T-helper 2 cell treated with Interferon-gamma antibody and Interleukin-4, amounts not matched to agents 5 μg/mL and 100 μg/mL, for 36 hours (primary cell): ENCODE results near the gene NFE2L1.
"Not testable (repeated sequence)": the region's sequence is repeated elsewhere in the genome, so short reads cannot be mapped to it uniquely, and the experiment has no call there.

Source experiments
- DNase-seq: peaks from one replicate; pipeline ENCODE4 v3.0.0; 2021; ENCODE audit warnings: low spot score
- H3K27ac Mint-ChIP-seq: one replicate; pipeline ENCODE4 v1.8.0; 2021; ENCODE audit warnings: mild to moderate bottlenecking, mixed read lengths
- H3K27me3 Mint-ChIP-seq: one replicate; pipeline ENCODE4 v1.8.0; 2021; ENCODE audit warnings: low read depth, mixed read lengths
- H3K36me3 Mint-ChIP-seq: one replicate; pipeline ENCODE4 v1.8.0; 2021; ENCODE audit warnings: low read depth, mixed read lengths
- H3K4me1 Mint-ChIP-seq: one replicate; pipeline ENCODE4 v1.8.0; 2021; ENCODE audit warnings: low read depth, mixed read lengths
- H3K4me3 Mint-ChIP-seq: one replicate; pipeline ENCODE4 v1.8.0; 2022; ENCODE audit warnings: mild to moderate bottlenecking, moderate library complexity, mixed read lengths
- H3K9me3 Mint-ChIP-seq: one replicate; pipeline ENCODE4 v1.8.0; 2021; ENCODE audit warnings: mixed read lengths

NFE2L1 gene

DNA sequence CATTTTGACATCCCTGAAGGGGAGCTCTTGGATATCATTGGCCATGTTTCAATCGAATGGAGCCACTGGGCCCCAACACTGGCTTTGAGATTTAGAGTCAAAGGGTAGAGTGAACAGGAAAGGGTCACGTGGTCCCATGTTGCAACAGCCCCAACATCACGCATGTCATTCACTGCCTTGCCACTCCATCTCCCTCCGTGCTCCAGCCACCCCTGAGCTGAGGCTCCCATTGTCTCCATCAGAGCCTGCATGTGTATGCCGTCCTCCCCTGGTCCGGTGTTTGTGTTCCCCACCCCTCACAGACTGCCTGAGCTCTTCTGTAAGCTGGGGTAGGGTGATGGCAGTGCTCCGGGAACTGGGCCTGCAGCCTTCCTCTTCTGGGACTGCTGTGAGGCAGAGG lies 12.1 kb downstream of the NFE2L1 start:
- no peaks in the 10 kb centered on the region for H3K27me3 Mint-ChIP-seq
- peaks cover 12% of the 10 kb centered on the region for H3K4me1 Mint-ChIP-seq
- DNase-seq, result no peak
- peaks cover 57% of the 10 kb centered on the region for H3K36me3 Mint-ChIP-seq
- no peak overlapping the region for H3K27ac Mint-ChIP-seq
- H3K9me3 Mint-ChIP-seq, result no peaks in the 10 kb centered on the region
- H3K4me3 Mint-ChIP-seq, result no peak overlapping the region

DNA sequence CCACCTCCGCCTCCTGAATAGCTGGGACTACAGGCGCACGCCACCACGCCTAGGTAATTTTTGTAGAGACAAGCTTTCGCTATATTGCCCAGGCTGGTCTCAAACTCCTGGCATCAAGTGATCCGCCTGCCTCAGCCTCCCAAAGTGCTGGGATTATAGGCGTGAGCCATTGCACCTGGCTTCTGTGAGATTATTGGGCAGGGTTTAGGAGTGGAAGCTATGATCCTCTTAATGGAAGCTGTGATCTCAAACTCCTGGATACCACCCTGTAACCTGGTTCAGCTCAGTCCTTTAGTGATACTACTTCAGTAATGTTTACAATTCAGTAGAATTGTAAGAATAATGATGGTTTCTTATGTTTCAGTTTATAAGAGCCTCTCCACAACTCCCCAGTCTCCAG lies 14.1 kb downstream of the NFE2L1 start:
- H3K9me3 Mint-ChIP-seq, result no peaks in the 10 kb centered on the region
- no peak overlapping the region for H3K27ac Mint-ChIP-seq
- no peak overlapping the region for H3K4me3 Mint-ChIP-seq
- H3K27me3 Mint-ChIP-seq, result no peaks in the 10 kb centered on the region
- peaks cover 2% of the 10 kb centered on the region for H3K4me1 Mint-ChIP-seq
- H3K36me3 Mint-ChIP-seq, result peaks cover 50% of the 10 kb centered on the region
- no peak for DNase-seq

DNA sequence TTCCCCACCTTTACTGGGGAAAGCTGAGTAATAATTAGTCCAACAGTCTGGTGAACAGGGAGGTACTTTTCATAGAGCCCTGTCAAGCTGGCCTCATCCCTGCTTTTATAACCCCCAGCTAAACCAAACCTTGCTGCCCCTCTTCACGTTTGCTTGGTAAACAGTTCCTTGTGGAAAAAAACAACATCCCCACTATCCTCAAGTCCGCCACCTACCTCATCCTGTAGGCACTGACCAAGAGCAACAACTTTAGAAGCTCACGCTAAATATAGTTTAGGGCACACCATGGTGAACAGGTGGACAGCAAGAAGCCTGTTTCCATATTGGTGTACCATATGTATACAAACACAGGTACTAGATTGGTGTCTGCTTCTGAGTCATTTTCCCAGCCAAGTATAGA lies 16.5 kb downstream of the NFE2L1 start:
- Mint-ChIP-seq H3K27ac (no peak overlapping the region), H3K27me3 (no peaks in the 10 kb centered on the region), H3K4me3 (no peak overlapping the region), H3K36me3 (peaks cover 38% of the 10 kb centered on the region), H3K4me1 (peaks cover 2% of the 10 kb centered on the region), H3K9me3 (no peaks in the 10 kb centered on the region)
- DNase-seq, result no peak

GRCh38 chr17:48066192-48066591 lies 18.0 kb downstream of the NFE2L1 start:
- no peaks in the 10 kb centered on the region for H3K9me3 Mint-ChIP-seq
- H3K27me3 Mint-ChIP-seq, result no peaks in the 10 kb centered on the region
- no peak overlapping the region for H3K27ac Mint-ChIP-seq
- no peak overlapping the region for H3K4me3 Mint-ChIP-seq
- H3K36me3 Mint-ChIP-seq, result peaks cover 34% of the 10 kb centered on the region
- no peak for DNase-seq
- peaks cover 2% of the 10 kb centered on the region for H3K4me1 Mint-ChIP-seq

- H3K9me3 Mint-ChIP-seq, result no peaks in the 10 kb centered on the region
- H3K4me3 Mint-ChIP-seq, result no peak overlapping the region
- peaks cover 2% of the 10 kb centered on the region for H3K4me1 Mint-ChIP-seq
- DNase-seq, result no peak
- peaks cover 34% of the 10 kb centered on the region for H3K36me3 Mint-ChIP-seq
- no peaks in the 10 kb centered on the region for H3K27me3 Mint-ChIP-seq
- no peak overlapping the region for H3K27ac Mint-ChIP-seq
Measured at GRCh38 chr17:48066656-48067055, 18.5 kb downstream of the NFE2L1 start.

DNA sequence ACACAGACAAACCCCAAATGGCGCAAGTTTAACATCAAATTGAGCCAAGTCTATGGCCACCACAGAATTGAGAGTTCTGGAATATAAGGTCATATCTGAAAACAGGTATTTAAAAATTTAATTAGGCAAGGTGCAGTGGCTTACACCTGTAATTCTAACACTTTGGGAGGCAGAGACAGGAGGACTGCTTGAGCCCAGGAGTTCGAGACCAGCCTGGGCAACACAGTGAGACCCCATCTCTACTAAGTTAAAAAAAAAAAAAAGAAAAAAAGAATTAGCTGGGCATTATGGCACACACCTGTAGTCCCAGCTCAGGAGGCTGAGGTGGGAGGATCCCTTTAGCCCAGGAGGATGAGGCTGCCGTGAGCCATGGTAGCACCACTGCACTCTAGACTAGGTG lies 19.1 kb downstream of the NFE2L1 start:
- peaks cover 2% of the 10 kb centered on the region for H3K4me1 Mint-ChIP-seq
- peaks cover 34% of the 10 kb centered on the region for H3K36me3 Mint-ChIP-seq
- no peak for DNase-seq
- no peaks in the 10 kb centered on the region for H3K9me3 Mint-ChIP-seq
- no peak overlapping the region for H3K27ac Mint-ChIP-seq
- H3K27me3 Mint-ChIP-seq, result no peaks in the 10 kb centered on the region
- no peak overlapping the region for H3K4me3 Mint-ChIP-seq

DNA sequence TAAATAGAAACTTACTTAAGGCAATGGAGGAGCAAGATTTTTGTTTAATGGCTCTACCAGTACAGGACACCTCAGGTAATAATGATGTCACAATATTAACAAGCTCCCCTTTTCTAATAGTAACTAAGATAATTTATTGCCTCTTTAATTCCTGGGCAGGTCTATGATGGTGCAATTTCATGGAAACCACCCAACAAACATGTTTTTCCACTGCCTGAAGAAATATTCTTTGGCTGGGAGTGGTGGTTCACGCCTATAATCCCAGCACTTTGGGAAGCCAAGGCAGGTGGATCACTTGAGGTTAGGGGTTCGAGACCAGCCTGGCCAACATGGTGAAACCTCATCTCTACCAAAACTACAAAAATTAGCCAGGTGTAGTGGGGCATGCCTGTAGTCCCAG lies 19.6 kb downstream of the NFE2L1 start:
- not testable (repeated sequence) for H3K4me3 Mint-ChIP-seq, DNase-seq, H3K27me3 Mint-ChIP-seq, H3K27ac Mint-ChIP-seq, H3K9me3 Mint-ChIP-seq, H3K4me1 Mint-ChIP-seq
- H3K36me3 Mint-ChIP-seq, result peaks cover 30% of the 10 kb centered on the region

GRCh38 chr17:48068491-48068961 lies 20.4 kb downstream of the NFE2L1 start:
- no peak overlapping the region for H3K27ac Mint-ChIP-seq
- H3K27me3 Mint-ChIP-seq, result no peaks in the 10 kb centered on the region
- peaks cover 33% of the 10 kb centered on the region for H3K36me3 Mint-ChIP-seq
- peaks cover 2% of the 10 kb centered on the region for H3K4me1 Mint-ChIP-seq
- H3K4me3 Mint-ChIP-seq, result no peak overlapping the region
- no peaks in the 10 kb centered on the region for H3K9me3 Mint-ChIP-seq
- no peak for DNase-seq

DNA sequence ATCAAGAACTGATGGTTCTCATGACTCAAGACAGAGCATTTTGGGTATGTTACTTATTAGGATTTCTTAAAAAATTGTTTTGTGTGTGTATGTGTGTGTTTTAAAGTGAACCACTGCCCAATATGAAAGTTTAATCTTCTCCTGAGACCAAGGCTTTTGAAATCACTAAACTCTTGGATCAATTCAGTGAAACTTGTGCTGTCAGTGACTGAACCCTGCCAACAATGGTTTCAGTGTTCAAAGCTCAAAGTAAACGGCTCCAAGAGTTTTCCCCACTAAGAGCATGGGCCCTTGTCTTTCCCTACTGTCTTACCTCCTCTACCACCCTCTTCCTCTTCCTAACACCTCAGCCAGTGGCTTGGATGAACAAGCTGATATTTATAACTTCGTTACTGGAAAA lies 22.0 kb downstream of the NFE2L1 start:
- Mint-ChIP-seq H3K36me3 (peaks cover 36% of the 10 kb centered on the region), H3K27me3 (no peaks in the 10 kb centered on the region), H3K4me3 (no peak overlapping the region), H3K9me3 (no peaks in the 10 kb centered on the region), H3K4me1 (peaks cover 2% of the 10 kb centered on the region), H3K27ac (no peak overlapping the region)
- no peak for DNase-seq

- H3K27me3 Mint-ChIP-seq, result no peaks in the 10 kb centered on the region
Measured at GRCh38 chr17:48071654-48072053, 23.5 kb downstream of the NFE2L1 start.

GRCh38 chr17:48072811-48073210 lies 24.7 kb downstream of the NFE2L1 start:
- not testable (repeated sequence) for H3K27me3 Mint-ChIP-seq, H3K4me1 Mint-ChIP-seq, H3K4me3 Mint-ChIP-seq, H3K9me3 Mint-ChIP-seq, DNase-seq, H3K27ac Mint-ChIP-seq
- H3K36me3 Mint-ChIP-seq, result peaks cover 36% of the 10 kb centered on the region

More at GRCh38 chr17:48071654-48072053, 23.5 kb downstream of the NFE2L1 start:
- peaks cover 40% of the 10 kb centered on the region for H3K36me3 Mint-ChIP-seq
- no peak overlapping the region for H3K27ac Mint-ChIP-seq
- no peak for DNase-seq
- peaks cover 2% of the 10 kb centered on the region for H3K4me1 Mint-ChIP-seq
- no peak overlapping the region for H3K4me3 Mint-ChIP-seq
- no peaks in the 10 kb centered on the region for H3K9me3 Mint-ChIP-seq

- not testable (repeated sequence) for H3K27me3 Mint-ChIP-seq, DNase-seq, H3K4me3 Mint-ChIP-seq, H3K27ac Mint-ChIP-seq, H3K9me3 Mint-ChIP-seq, H3K4me1 Mint-ChIP-seq
- H3K36me3 Mint-ChIP-seq, result peaks cover 32% of the 10 kb centered on the region
Measured at GRCh38 chr17:48073566-48074094, 25.5 kb downstream of the NFE2L1 start.

DNA sequence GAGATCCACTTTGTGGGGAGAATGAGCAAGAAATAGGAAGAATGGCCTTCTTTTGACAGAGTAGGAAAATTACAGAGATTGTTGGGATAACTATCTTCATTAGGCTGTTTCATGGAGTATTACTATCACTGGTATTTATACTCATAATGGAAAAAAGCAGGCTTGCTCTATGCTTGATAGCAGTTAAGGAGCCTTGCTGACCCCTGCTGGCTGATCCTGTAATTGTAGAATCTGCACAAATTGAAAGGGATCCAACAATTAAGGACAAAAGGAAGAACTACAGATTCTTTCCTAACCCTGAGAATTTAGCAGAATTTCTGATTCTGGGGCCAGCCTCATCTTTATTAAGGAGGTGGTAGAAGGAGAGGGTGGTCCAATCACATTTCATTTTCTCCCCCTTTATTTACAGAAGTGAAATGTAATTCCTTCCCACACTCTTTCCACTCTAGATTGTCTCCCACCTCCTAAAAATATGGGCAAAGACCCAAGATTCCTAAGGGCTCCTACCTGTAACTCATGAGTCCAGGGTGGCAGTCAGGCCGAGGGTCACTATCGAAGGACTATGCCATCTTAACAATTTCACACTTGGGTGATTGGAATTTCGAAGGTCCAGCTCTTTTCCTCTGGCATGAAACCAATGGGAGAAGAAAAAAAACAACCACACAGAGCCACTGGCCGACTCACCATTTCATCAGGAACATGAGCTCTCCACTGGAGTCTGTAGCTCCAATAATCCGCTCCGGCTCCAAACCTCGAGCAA lies 26.3 kb downstream of the NFE2L1 start:
- Mint-ChIP-seq H3K4me3 (no peak overlapping the region), H3K27me3 (no peaks in the 10 kb centered on the region), H3K36me3 (peaks cover 29% of the 10 kb centered on the region), H3K9me3 (no peaks in the 10 kb centered on the region), H3K4me1 (peaks cover 2% of the 10 kb centered on the region), H3K27ac (no peak overlapping the region)
- DNase-seq, result peak; percentile 53

DNA sequence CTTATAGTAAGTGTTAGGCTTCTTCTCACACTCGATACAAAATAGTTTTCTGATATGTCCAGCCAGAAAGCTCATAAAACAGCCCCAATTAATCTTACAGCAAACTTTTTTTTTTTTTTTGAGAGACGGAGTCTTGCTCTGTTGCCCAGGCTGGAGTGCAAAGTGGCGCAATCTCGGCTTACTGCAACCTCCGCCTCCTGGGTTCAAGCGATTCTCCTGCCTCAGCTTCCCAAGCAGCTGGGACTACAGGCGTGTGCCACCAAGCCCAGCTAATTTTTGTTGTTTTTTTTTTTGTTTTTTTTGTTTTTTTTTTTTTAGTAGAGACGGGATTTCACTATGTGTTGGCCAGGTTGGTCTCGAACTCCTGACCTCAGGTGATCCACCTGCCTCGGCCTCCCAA lies 29.0 kb downstream of the NFE2L1 start:
- H3K27me3 Mint-ChIP-seq, H3K4me3 Mint-ChIP-seq, H3K9me3 Mint-ChIP-seq, H3K27ac Mint-ChIP-seq, DNase-seq, H3K4me1 Mint-ChIP-seq: not testable (repeated sequence)
- H3K36me3 Mint-ChIP-seq, result peaks cover 21% of the 10 kb centered on the region

DNA sequence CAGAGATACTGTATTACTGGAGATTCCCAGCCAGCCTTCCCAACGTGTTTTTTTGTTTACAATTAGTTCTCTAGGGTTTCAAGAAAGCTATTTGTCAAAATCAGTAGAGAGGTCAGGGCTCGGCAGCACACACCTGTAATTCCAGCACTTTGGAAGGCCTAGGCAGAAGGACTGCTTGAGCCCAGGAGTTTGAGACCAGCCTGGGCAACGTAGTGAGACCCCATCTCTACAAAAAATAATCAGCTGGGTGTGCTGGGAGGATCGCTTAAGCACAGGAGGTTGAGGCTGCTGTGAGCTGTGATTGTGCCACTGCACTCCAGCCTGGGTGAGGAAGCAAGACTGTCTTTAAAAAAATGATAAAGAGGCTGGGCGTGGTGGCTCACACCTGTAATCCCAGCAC lies 33.7 kb downstream of the NFE2L1 start:
- DNase-seq, result no peak
- H3K4me1 Mint-ChIP-seq, result peaks cover 9% of the 10 kb centered on the region
- no peaks in the 10 kb centered on the region for H3K9me3 Mint-ChIP-seq
- H3K36me3 Mint-ChIP-seq, result no peaks in the 10 kb centered on the region
- H3K4me3 Mint-ChIP-seq, result no peak overlapping the region
- H3K27ac Mint-ChIP-seq, result no peak overlapping the region
- no peaks in the 10 kb centered on the region for H3K27me3 Mint-ChIP-seq
